Central memory CD8-positive, alpha-beta T cell (primary cell): Measurements from ENCODE around the gene TFCP2L1.
"Not testable (repeated sequence)": the region's sequence is repeated elsewhere in the genome, so short reads cannot be mapped to it uniquely, and the experiment has no call there.

Experiments used
- ATAC-seq: fragments of 150-1000 bp; cut with Tn5 transposase; replicated peaks from 2 replicates; pipeline ENCODE4 v1.10.0; 2022; ENCODE audit warnings: mild to moderate bottlenecking, moderate FRiP score, moderate number of reproducible peaks; ENCODE audit not compliant: poor library complexity, severe bottlenecking; ENCODE audit errors: extremely low read depth
- DNase-seq, 2 donors: peaks; one replicate each; pipeline ENCODE4 v3.0.0; 2021; ENCODE audit warnings: low spot score in 2 of 2
- H3K27ac Mint-ChIP-seq: one replicate; pipeline ENCODE4 v1.8.0; 2022; ENCODE audit warnings: low read depth, mild to moderate bottlenecking, moderate library complexity, mixed read lengths
- H3K27me3 Mint-ChIP-seq: one replicate; pipeline ENCODE4 v1.8.0; 2022; ENCODE audit warnings: mixed read lengths
- H3K36me3 Mint-ChIP-seq: one replicate; pipeline ENCODE4 v1.8.0; 2022; ENCODE audit warnings: mild to moderate bottlenecking, moderate library complexity, mixed read lengths; ENCODE audit not compliant: insufficient read depth
- H3K4me1 Mint-ChIP-seq: one replicate; pipeline ENCODE4 v1.8.0; 2022; ENCODE audit warnings: mixed read lengths
- H3K4me3 Mint-ChIP-seq: one replicate; pipeline ENCODE4 v1.8.0; 2022; ENCODE audit warnings: mild to moderate bottlenecking, moderate library complexity, mixed read lengths
- H3K9me3 Mint-ChIP-seq: one replicate; pipeline ENCODE4 v1.8.0; 2022; ENCODE audit warnings: mixed read lengths

TFCP2L1 gene

GRCh38 chr2:121279476-121280220 lies 5.4 kb downstream of the TFCP2L1 start:
- no peak overlapping the region for H3K27ac Mint-ChIP-seq
- no peaks in the 10 kb centered on the region for H3K9me3 Mint-ChIP-seq
- H3K36me3 Mint-ChIP-seq = no peaks in the 10 kb centered on the region
- peaks cover 7% of the 10 kb centered on the region for H3K4me1 Mint-ChIP-seq
- ATAC-seq (no peak), DNase-seq (no peak)
- H3K27me3 Mint-ChIP-seq = peaks cover 22% of the 10 kb centered on the region
- no peak overlapping the region for H3K4me3 Mint-ChIP-seq

- Mint-ChIP-seq H3K4me1 (no peaks in the 10 kb centered on the region), H3K4me3 (no peak overlapping the region), H3K9me3 (no peaks in the 10 kb centered on the region), H3K27me3 (no peaks in the 10 kb centered on the region), H3K27ac (no peak overlapping the region), H3K36me3 (no peaks in the 10 kb centered on the region)
- no peak for DNase-seq
- ATAC-seq = no peak
Observed at GRCh38 chr2:121276341-121276740, 8.7 kb downstream of the TFCP2L1 start.

GRCh38 chr2:121273116-121273515 lies 11.9 kb downstream of the TFCP2L1 start:
- no peaks in the 10 kb centered on the region for H3K27me3 Mint-ChIP-seq
- no peak for DNase-seq
- no peak overlapping the region for H3K4me3 Mint-ChIP-seq
- H3K27ac Mint-ChIP-seq = no peak overlapping the region
- H3K4me1 Mint-ChIP-seq = no peaks in the 10 kb centered on the region
- H3K36me3 Mint-ChIP-seq = no peaks in the 10 kb centered on the region
- ATAC-seq = no peak
- no peaks in the 10 kb centered on the region for H3K9me3 Mint-ChIP-seq

GRCh38 chr2:121272596-121272995 lies 12.4 kb downstream of the TFCP2L1 start:
- H3K4me3 Mint-ChIP-seq = no peak overlapping the region
- no peak for ATAC-seq

GRCh38 chr2:121269436-121269835 lies 15.6 kb downstream of the TFCP2L1 start:
- H3K9me3 Mint-ChIP-seq, H3K4me1 Mint-ChIP-seq, H3K36me3 Mint-ChIP-seq, ATAC-seq, DNase-seq, H3K27ac Mint-ChIP-seq, H3K4me3 Mint-ChIP-seq: not testable (repeated sequence)
- peaks cover 11% of the 10 kb centered on the region for H3K27me3 Mint-ChIP-seq

More at GRCh38 chr2:121272596-121272995, 12.4 kb downstream of the TFCP2L1 start:
- no peak for DNase-seq
- H3K4me1 Mint-ChIP-seq = no peaks in the 10 kb centered on the region
- no peaks in the 10 kb centered on the region for H3K9me3 Mint-ChIP-seq
- H3K27me3 Mint-ChIP-seq = no peaks in the 10 kb centered on the region
- no peak overlapping the region for H3K27ac Mint-ChIP-seq
- H3K36me3 Mint-ChIP-seq = no peaks in the 10 kb centered on the region

GRCh38 chr2:121266543-121267106 lies 18.4 kb downstream of the TFCP2L1 start:
- no peaks in the 10 kb centered on the region for H3K4me1 Mint-ChIP-seq
- no peak overlapping the region for H3K4me3 Mint-ChIP-seq
- H3K27ac Mint-ChIP-seq = no peak overlapping the region
- no peaks in the 10 kb centered on the region for H3K9me3 Mint-ChIP-seq
- no peaks in the 10 kb centered on the region for H3K36me3 Mint-ChIP-seq
- H3K27me3 Mint-ChIP-seq = peaks cover 19% of the 10 kb centered on the region
- no peak for ATAC-seq
- no peak for DNase-seq

- ATAC-seq (no peak), DNase-seq (no peak)
- Mint-ChIP-seq H3K4me1 (no peaks in the 10 kb centered on the region), H3K4me3 (no peak overlapping the region), H3K9me3 (no peaks in the 10 kb centered on the region), H3K27me3 (peaks cover 19% of the 10 kb centered on the region), H3K27ac (no peak overlapping the region), H3K36me3 (no peaks in the 10 kb centered on the region)
Observed at GRCh38 chr2:121263996-121264715, 20.8 kb downstream of the TFCP2L1 start.

GRCh38 chr2:121260370-121261154 lies 24.4 kb downstream of the TFCP2L1 start:
- peaks cover 28% of the 10 kb centered on the region for H3K27me3 Mint-ChIP-seq
- DNase-seq (no peak), ATAC-seq (no peak)
- no peak overlapping the region for H3K4me3 Mint-ChIP-seq
- peaks cover 8% of the 10 kb centered on the region for H3K4me1 Mint-ChIP-seq
- H3K27ac Mint-ChIP-seq = no peak overlapping the region
- H3K9me3 Mint-ChIP-seq = no peaks in the 10 kb centered on the region
- H3K36me3 Mint-ChIP-seq = no peaks in the 10 kb centered on the region

GRCh38 chr2:121258051-121258450 lies 27.0 kb downstream of the TFCP2L1 start:
- ATAC-seq = no peak

GRCh38 chr2:121257480-121257840 lies 27.5 kb downstream of the TFCP2L1 start:
- Mint-ChIP-seq H3K36me3 (no peaks in the 10 kb centered on the region), H3K4me3 (no peak overlapping the region), H3K27me3 (peaks cover 9% of the 10 kb centered on the region), H3K27ac (no peak overlapping the region), H3K9me3 (no peaks in the 10 kb centered on the region), H3K4me1 (peaks cover 8% of the 10 kb centered on the region)
- DNase-seq = no peak
- no peak for ATAC-seq

More at GRCh38 chr2:121258051-121258450, 27.0 kb downstream of the TFCP2L1 start:
- Mint-ChIP-seq H3K27me3 (peaks cover 9% of the 10 kb centered on the region), H3K9me3 (no peaks in the 10 kb centered on the region), H3K27ac (no peak overlapping the region), H3K4me1 (peaks cover 8% of the 10 kb centered on the region), H3K4me3 (no peak overlapping the region), H3K36me3 (no peaks in the 10 kb centered on the region)
- no peak for DNase-seq

GRCh38 chr2:121256720-121257479 lies 28.1 kb downstream of the TFCP2L1 start:
- DNase-seq (no peak), ATAC-seq (no peak)
- Mint-ChIP-seq H3K4me3 (no peak overlapping the region), H3K36me3 (no peaks in the 10 kb centered on the region), H3K4me1 (peaks cover 8% of the 10 kb centered on the region), H3K9me3 (no peaks in the 10 kb centered on the region), H3K27ac (no peak overlapping the region), H3K27me3 (peaks cover 9% of the 10 kb centered on the region)

GRCh38 chr2:121255358-121255757 lies 29.6 kb downstream of the TFCP2L1 start:
- no peak overlapping the region for H3K4me3 Mint-ChIP-seq
- H3K36me3 Mint-ChIP-seq = no peaks in the 10 kb centered on the region
- no peak overlapping the region for H3K27ac Mint-ChIP-seq
- DNase-seq (no peak), ATAC-seq (no peak)
- H3K27me3 Mint-ChIP-seq = peaks cover 9% of the 10 kb centered on the region
- peaks cover 8% of the 10 kb centered on the region for H3K4me1 Mint-ChIP-seq
- H3K9me3 Mint-ChIP-seq = no peaks in the 10 kb centered on the region
